HCT116 (cell line): Measurements from ENCODE around the gene RBPMS2. TPM values are rescaled to one million over a fixed set of nuclear protein-coding genes. Genes with fewer than 3 reads are reported as not detected.

Source experiments
- ATAC-seq: fragments of 200-7000 bp; cut with Tn5 transposase; 2 replicates; pipeline ENCODE4 v1.9.1; 2020; ENCODE audit warnings: mild to moderate bottlenecking, moderate library complexity
- BruUV-seq: library from RNA; stranded (reverse); fragments of 400-500 nt; replicated peaks from 2 replicates; lab custom pipeline; 2021; lab: Mats Ljungman, UMichigan
- CTCF ChIA-PET: fragments of 300-600 bp; sonication (Branson Sonifier 250); formaldehyde crosslinking; loops from one replicate; lab custom pipeline; 2021; ENCODE audit warnings: antibody characterized with exemption; lab: Charles Lee
- POLR2A ChIA-PET: fragments of 300-600, 350-600 bp; sonication (Branson Sonifier 250); formaldehyde crosslinking; loops from one replicate; lab custom pipeline; 2021; ENCODE audit warnings: antibody characterized with exemption; lab: Charles Lee
- RAD21 ChIA-PET, 2 experiments: fragments of 300-600 bp; sonication (Branson Sonifier 250); formaldehyde crosslinking; loops; one replicate each; lab custom pipeline; 2023; ENCODE audit warnings: low total read pairs in 2 of 2; ENCODE audit not compliant: uncharacterized antibody in 2 of 2, unreplicated experiment in 2 of 2, low non-redundant PET in 1 of 2; lab: Charles Lee
- DNase-seq: peaks from one replicate; pipeline ENCODE4 v3.0.0-alpha.2; 2010; ENCODE audit warnings: low read depth, low spot score
- H2AFZ ChIP-seq: fragments of 200-600 bp; shearing (Covaris generic), sonication (generic); 2 replicates; pipeline ENCODE4 v1.6.1; 2017; ENCODE audit warnings: low read depth, mixed run types, mixed read lengths, antibody characterized with exemption, low read length; ENCODE audit not compliant: poor library complexity, severe bottlenecking
- H3K27ac ChIP-seq: 2 replicates; pipeline ENCODE4 v1.5.1; 2012; ENCODE audit warnings: low read depth, low read length
- H3K27me3 ChIP-seq: fragments of 200-600 bp; sonication (generic); 2 replicates; pipeline ENCODE4 v1.6.1; 2016; ENCODE audit warnings: mixed run types, low read length, mixed read lengths; ENCODE audit not compliant: insufficient read depth
- H3K36me3 ChIP-seq, 2 experiments: fragments of 200-500 bp in 1 of 2; fragments of 200-600 bp in 1 of 2; sonication (Bioruptor generic) in 1 of 2; sonication (generic) in 1 of 2; 2 replicates each; pipeline versions ENCODE4 v1.5.1 to v1.6.1; 2014 to 2016; ENCODE audit warnings: low read length in 2 of 2, inconsistent platforms in 1 of 2, mixed read lengths in 1 of 2, mixed run types in 1 of 2; ENCODE audit not compliant: insufficient read depth in 2 of 2, control insufficient read depth in 1 of 2
- H3K4me1 ChIP-seq, 2 experiments: fragments of 200-600 bp in 1 of 2; sonication (generic) in 1 of 2; 2 replicates each; pipeline versions ENCODE4 v1.5.1 to v1.6.1; 2012 to 2017; ENCODE audit warnings: low read length in 2 of 2, inconsistent platforms in 1 of 2, mild to moderate bottlenecking in 1 of 2, mixed read lengths in 1 of 2, mixed run types in 1 of 2, moderate library complexity in 1 of 2; ENCODE audit not compliant: insufficient read depth in 2 of 2, control insufficient read depth in 1 of 2
- H3K4me2 ChIP-seq: fragments of 200-600 bp; sonication (generic); 2 replicates; pipeline ENCODE4 v1.6.1; 2017; ENCODE audit warnings: mixed run types, low read length, mixed read lengths
- H3K4me3 ChIP-seq, 2 experiments: fragments of 200-600 bp in 1 of 2; sonication (generic) in 1 of 2; replicated peaks in 1 of 2; 2 replicates each; pipeline ENCODE4 v1.5.1; 2011 to 2016; ENCODE audit warnings: low read length in 2 of 2, control low read depth in 1 of 2, low read depth in 1 of 2, mild to moderate bottlenecking in 1 of 2, mixed read lengths in 1 of 2, mixed run types in 1 of 2
- H3K79me2 ChIP-seq: fragments of 200-600 bp; sonication (generic); 2 replicates; pipeline ENCODE4 v1.6.1; 2017; ENCODE audit warnings: mild to moderate bottlenecking, mixed run types, low read length, moderate library complexity, mixed read lengths; ENCODE audit not compliant: insufficient read depth
- H3K9ac ChIP-seq: fragments of 200-600 bp; sonication (generic); 2 replicates; pipeline ENCODE4 v1.6.1; 2016; ENCODE audit warnings: low read length, mixed read lengths
- H3K9me2 ChIP-seq: fragments of 200-600 bp; sonication (generic), shearing (Covaris generic); 2 replicates; pipeline ENCODE4 v1.6.1; 2017; ENCODE audit warnings: mixed run types, mild to moderate bottlenecking, moderate library complexity; ENCODE audit not compliant: insufficient read depth
- H3K9me3 ChIP-seq, 2 experiments: fragments of 200-500 bp in 1 of 2; fragments of 200-600 bp in 1 of 2; sonication (Bioruptor generic) in 1 of 2; sonication (generic) in 1 of 2; 2 replicates each; pipeline ENCODE4 v1.6.1; 2014 to 2017; ENCODE audit warnings: low read length in 2 of 2, mixed read lengths in 2 of 2, inconsistent platforms in 1 of 2, low read depth in 1 of 2, mild to moderate bottlenecking in 1 of 2, mixed run types in 1 of 2, moderate library complexity in 1 of 2; ENCODE audit not compliant: control insufficient read depth in 1 of 2, insufficient read depth in 1 of 2
- H4K20me1 ChIP-seq: fragments of 200-600 bp; sonication (generic), shearing (Covaris generic); 2 replicates; pipeline ENCODE4 v1.6.1; 2017; ENCODE audit warnings: mixed run types, mild to moderate bottlenecking, moderate library complexity; ENCODE audit not compliant: insufficient read depth
- CEBPB ChIP-seq: IDR thresholded peaks from 2 replicates; pipeline ENCODE4 v1.6.1; 2012; ENCODE audit warnings: low read depth
- CTCF ChIP-seq, 3 experiments: fragments of 200-600 bp in 1 of 3; sonication (generic) in 1 of 3; IDR thresholded peaks in 2 of 3; conservative IDR thresholded peaks in 1 of 3; 2 replicates each; pipeline ENCODE4 v1.5.1; 2012 to 2017; ENCODE audit warnings: low read depth in 2 of 3, low read length in 2 of 3, antibody characterized with exemption in 1 of 3, borderline replicate concordance in 1 of 3, control low read depth in 1 of 3, mild to moderate bottlenecking in 1 of 3, mixed read lengths in 1 of 3, mixed run types in 1 of 3, moderate library complexity in 1 of 3; ENCODE audit not compliant: insufficient read depth in 1 of 3
- ELF1 ChIP-seq: IDR thresholded peaks from 2 replicates; pipeline ENCODE4 v1.6.1; 2012; ENCODE audit warnings: low read depth, borderline replicate concordance
- EZH2 ChIP-seq: fragments of 200-600 bp; sonication (generic); IDR thresholded peaks from 2 replicates; pipeline ENCODE4 v1.6.1; 2017; ENCODE audit warnings: antibody characterized with exemption, mixed run types
- EZH2phosphoT487 ChIP-seq: fragments of 200-600 bp; IDR thresholded peaks from 2 replicates; pipeline ENCODE4 v1.6.1; 2018; ENCODE audit warnings: antibody characterized with exemption, borderline replicate concordance
- MAX ChIP-seq: IDR thresholded peaks from 2 replicates; pipeline ENCODE4 v1.6.1; 2012
- SIN3A ChIP-seq: IDR thresholded peaks from 2 replicates; pipeline ENCODE4 v1.6.1; 2012; ENCODE audit warnings: low read depth
- SP1 ChIP-seq: IDR thresholded peaks from 2 replicates; pipeline ENCODE4 v1.6.1; 2012; ENCODE audit warnings: low read depth
- SRF ChIP-seq: IDR thresholded peaks from 2 replicates; pipeline ENCODE4 v1.6.1; 2012; ENCODE audit warnings: low read depth
- YY1 ChIP-seq: IDR thresholded peaks from 2 replicates; pipeline ENCODE4 v1.6.1; 2011; ENCODE audit warnings: low read length, low read depth, moderate library complexity, mild to moderate bottlenecking; ENCODE audit not compliant: insufficient replicate concordance; ENCODE audit errors: extremely low read depth
- ZFX ChIP-seq: fragments of 450-650 bp; IDR thresholded peaks from 2 replicates; pipeline ENCODE4 v1.6.1; 2017
- ZNF274 ChIP-seq: fragments of 200-500 bp; sonication (Bioruptor generic); IDR thresholded peaks from 2 replicates; pipeline ENCODE4 v1.6.1; 2014; ENCODE audit warnings: mild to moderate bottlenecking, low read depth, low read length, inconsistent platforms
- intact Hi-C: fragments of 100-400 bp; cut with micrococcal nuclease; formaldehyde crosslinking; loops from 2 replicates; pipeline ENCODE4 v1.10.0; 2022
- total RNA-seq: library from RNA; stranded (reverse); gene quantifications from one replicate; pipeline ENCODE4 v1.2.1, GENCODE V29; 2021; ENCODE audit not compliant: unreplicated experiment
- TF ChIP-seq, protein P1 (sequence below): IDR thresholded peaks from 2 replicates; pipeline ENCODE4 v1.6.1; 2012; ENCODE audit warnings: low read depth

Gene RBPMS2
- total RNA-seq, 1 experiment from 2014 or later, result 11.6 TPM

- CTCF ChIA-PET, result no interaction called here
- no peak for DNase-seq
- Histone ChIP-seq H3K9me2 (no peaks in the 10 kb centered on the region), H3K36me3 (no peaks in the 10 kb centered on the region), H4K20me1 (no peaks in the 10 kb centered on the region), H3K4me1 (no peaks in the 10 kb centered on the region), H3K27ac (no peak overlapping the region), H3K4me3 (no peak overlapping the region), H3K9ac (no peak overlapping the region), H2AFZ (no peak overlapping the region), H3K4me2 (no peak overlapping the region), H3K27me3 (no peaks in the 10 kb centered on the region), H3K79me2 (no peaks in the 10 kb centered on the region), H3K9me3 (no peaks in the 10 kb centered on the region)
- no peak for ATAC-seq
- no TSS peak for BruUV-seq
- RAD21 ChIA-PET, result no interaction called here
- POLR2A ChIA-PET, result no interaction called here
- intact Hi-C loops, result loop anchor here (10.0 kb wide), 2 partner anchors 286 to 536 kb away; partner anchors contain the start of gene MTFMT
- TF ChIP-seq SP1 (no peak), SRF (no peak)
These were observed 36.2 kb downstream of the RBPMS2 start for GRCh38 chr15:64739156-64739555.

DNA sequence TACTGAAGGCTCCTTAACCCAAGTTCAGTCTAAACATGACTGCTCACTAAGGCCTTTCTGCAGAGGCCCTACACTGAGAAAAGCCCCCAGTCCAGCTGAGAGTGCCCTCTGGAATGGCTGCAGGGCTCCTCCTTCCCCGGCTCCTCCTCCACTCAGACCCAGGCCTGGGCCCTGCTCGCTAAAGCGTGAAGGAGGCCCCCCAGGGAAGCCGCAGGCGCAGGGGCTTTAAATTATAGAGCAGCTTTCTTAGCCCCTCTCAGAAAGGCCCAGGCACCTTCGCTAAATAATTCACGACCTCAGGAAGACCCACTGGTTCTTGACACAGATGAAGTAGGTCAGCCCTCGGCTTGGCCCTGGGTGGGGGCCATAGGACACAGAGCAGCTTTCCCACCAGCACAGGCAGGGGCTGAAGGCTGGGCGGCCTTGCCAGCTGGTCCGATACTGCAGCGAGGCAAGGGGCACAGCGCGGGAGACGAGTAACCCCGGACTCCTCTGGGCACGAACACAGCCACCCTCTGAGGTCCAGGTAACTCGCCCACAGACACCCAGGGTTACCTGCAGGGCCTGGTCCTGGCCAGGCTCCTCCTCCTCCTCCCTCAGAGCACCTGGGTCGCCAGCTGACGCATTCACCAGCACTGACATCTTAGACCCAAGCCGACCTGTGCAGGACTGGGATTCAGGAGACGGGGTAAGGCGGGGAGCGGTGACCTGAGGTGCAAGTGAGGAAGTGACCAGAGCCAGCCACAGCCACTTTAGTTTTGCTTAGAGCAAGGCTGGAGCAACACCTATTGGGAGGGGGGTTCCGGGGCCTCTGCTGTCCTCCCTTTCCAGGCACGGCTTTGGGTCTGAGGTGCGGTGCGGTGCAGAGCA, 36.9 kb downstream of the RBPMS2 start:
- no peak overlapping the region for H3K4me2 ChIP-seq
- H3K79me2 ChIP-seq, result no peaks in the 10 kb centered on the region
- ATAC-seq (no peak), DNase-seq (no peak)
- H3K9me2 ChIP-seq, result no peaks in the 10 kb centered on the region
- no peaks in the 10 kb centered on the region for H3K27me3 ChIP-seq
- no TSS peak for BruUV-seq
- H3K9me3 ChIP-seq, result no peaks in the 10 kb centered on the region
- H2AFZ ChIP-seq, result no peak overlapping the region
- H4K20me1 ChIP-seq, result no peaks in the 10 kb centered on the region
- RAD21 ChIA-PET, result interaction anchor here in 1 of 2 experiments (1.3 kb wide), 1 partner anchor 10 kb away, joined by 3 read pairs; no protein-coding TSS in a partner anchor
- intact Hi-C loops, result loop anchor here (10.0 kb wide), 2 partner anchors 286 to 536 kb away; partner anchors contain the start of gene MTFMT
- H3K36me3 ChIP-seq, result no peaks in the 10 kb centered on the region
- H3K27ac ChIP-seq, result no peak overlapping the region
- H3K4me3 ChIP-seq, result no peak overlapping the region
- CTCF ChIA-PET, result interaction anchor here (2.1 kb wide), 1 partner anchor 10 kb away, joined by 8 read pairs; no protein-coding TSS in a partner anchor
- POLR2A ChIA-PET, result no interaction called here
- no peaks in the 10 kb centered on the region for H3K4me1 ChIP-seq
- H3K9ac ChIP-seq, result no peak overlapping the region
- no peak for TF ChIP-seq SIN3A
- TF ChIP-seq CEBPB, result no peak
- TF ChIP-seq CTCF (IDR thresholded peaks at IDR 0.05 in 2 of 3, conservative IDR thresholded peaks at IDR 0.05 in 1 of 3; ENCODE audit: borderline replicate concordance in 1 of 3, insufficient read depth in 1 of 3, low read depth in 2 of 3, low read length in 2 of 3), result no peak
- no peak for TF ChIP-seq SRF
- TF ChIP-seq EZH2, result no peak
- no peak for TF ChIP-seq YY1
- TF ChIP-seq ZNF274, result no peak
- TF ChIP-seq, protein P1, sequence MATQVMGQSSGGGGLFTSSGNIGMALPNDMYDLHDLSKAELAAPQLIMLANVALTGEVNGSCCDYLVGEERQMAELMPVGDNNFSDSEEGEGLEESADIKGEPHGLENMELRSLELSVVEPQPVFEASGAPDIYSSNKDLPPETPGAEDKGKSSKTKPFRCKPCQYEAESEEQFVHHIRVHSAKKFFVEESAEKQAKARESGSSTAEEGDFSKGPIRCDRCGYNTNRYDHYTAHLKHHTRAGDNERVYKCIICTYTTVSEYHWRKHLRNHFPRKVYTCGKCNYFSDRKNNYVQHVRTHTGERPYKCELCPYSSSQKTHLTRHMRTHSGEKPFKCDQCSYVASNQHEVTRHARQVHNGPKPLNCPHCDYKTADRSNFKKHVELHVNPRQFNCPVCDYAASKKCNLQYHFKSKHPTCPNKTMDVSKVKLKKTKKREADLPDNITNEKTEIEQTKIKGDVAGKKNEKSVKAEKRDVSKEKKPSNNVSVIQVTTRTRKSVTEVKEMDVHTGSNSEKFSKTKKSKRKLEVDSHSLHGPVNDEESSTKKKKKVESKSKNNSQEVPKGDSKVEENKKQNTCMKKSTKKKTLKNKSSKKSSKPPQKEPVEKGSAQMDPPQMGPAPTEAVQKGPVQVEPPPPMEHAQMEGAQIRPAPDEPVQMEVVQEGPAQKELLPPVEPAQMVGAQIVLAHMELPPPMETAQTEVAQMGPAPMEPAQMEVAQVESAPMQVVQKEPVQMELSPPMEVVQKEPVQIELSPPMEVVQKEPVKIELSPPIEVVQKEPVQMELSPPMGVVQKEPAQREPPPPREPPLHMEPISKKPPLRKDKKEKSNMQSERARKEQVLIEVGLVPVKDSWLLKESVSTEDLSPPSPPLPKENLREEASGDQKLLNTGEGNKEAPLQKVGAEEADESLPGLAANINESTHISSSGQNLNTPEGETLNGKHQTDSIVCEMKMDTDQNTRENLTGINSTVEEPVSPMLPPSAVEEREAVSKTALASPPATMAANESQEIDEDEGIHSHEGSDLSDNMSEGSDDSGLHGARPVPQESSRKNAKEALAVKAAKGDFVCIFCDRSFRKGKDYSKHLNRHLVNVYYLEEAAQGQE, result no peak
- no peak for TF ChIP-seq ZFX
- TF ChIP-seq ELF1, result no peak
- TF ChIP-seq EZH2phosphoT487, result no peak
- TF ChIP-seq MAX, result no peak
